Measurements from ENCODE around the gene KCTD3.

Gene KCTD3

GRCh38 chr1:215566556-215567490 is at the start of gene KCTD3:
TSS of gene KCTD3 (plus strand) at chr1:215567304. CDS start at chr1:215567686, 382 bp downstream.
- peak; percentile 65 for DNase-seq

- no peak for DNase-seq
These were observed 49.6 kb upstream of the KCTD3 start for GRCh38 chr1:215517441-215517891.

GRCh38 chr1:215518594-215518993 is 48.5 kb upstream of the KCTD3 start:
- DNase-seq, result no peak

GRCh38 chr1:215521279-215521678 is 45.8 kb upstream of the KCTD3 start:
- DNase-seq, result no peak

GRCh38 chr1:215523128-215523861 is 43.8 kb upstream of the KCTD3 start:
- no peak for DNase-seq

- no peak for DNase-seq
These were observed 43.2 kb upstream of the KCTD3 start for GRCh38 chr1:215523906-215524305.

- peak; percentile 47 for DNase-seq
These were observed 40.8 kb upstream of the KCTD3 start for GRCh38 chr1:215526147-215526845.

- DNase-seq, result no peak
These were observed 40.3 kb upstream of the KCTD3 start for GRCh38 chr1:215526846-215527151.

GRCh38 chr1:215529111-215529510 is 38.0 kb upstream of the KCTD3 start:
- DNase-seq, result no peak

GRCh38 chr1:215529571-215529970 is 37.5 kb upstream of the KCTD3 start:
- DNase-seq, result no peak

GRCh38 chr1:215530401-215530984 is 36.6 kb upstream of the KCTD3 start:
- DNase-seq, result no peak

- no peak for DNase-seq
These were observed 27.1 kb upstream of the KCTD3 start for GRCh38 chr1:215539803-215540570.

- DNase-seq, result no peak
These were observed 24.8 kb upstream of the KCTD3 start for GRCh38 chr1:215542301-215542700.

GRCh38 chr1:215543191-215543606 is 23.9 kb upstream of the KCTD3 start:
- DNase-seq, result peak; percentile 9

GRCh38 chr1:215543806-215544205 is 23.3 kb upstream of the KCTD3 start:
- DNase-seq, result no peak

- DNase-seq, result no peak
These were observed 22.5 kb upstream of the KCTD3 start for GRCh38 chr1:215544566-215544965.

- no peak for DNase-seq
These were observed 22.0 kb upstream of the KCTD3 start for GRCh38 chr1:215545096-215545495.

- no peak for DNase-seq
These were observed 20.1 kb upstream of the KCTD3 start for GRCh38 chr1:215547011-215547410.

- no peak for DNase-seq
These were observed 15.3 kb upstream of the KCTD3 start for GRCh38 chr1:215551806-215552205.

- no peak for DNase-seq
These were observed 12.2 kb upstream of the KCTD3 start for GRCh38 chr1:215554865-215555264.

- no peak for DNase-seq
These were observed 11.6 kb upstream of the KCTD3 start for GRCh38 chr1:215555531-215555930.

- no peak for DNase-seq
These were observed 10.1 kb upstream of the KCTD3 start for GRCh38 chr1:215556996-215557395.
